Measurements from ENCODE around the gene BARHL1.

Gene BARHL1

DNA sequence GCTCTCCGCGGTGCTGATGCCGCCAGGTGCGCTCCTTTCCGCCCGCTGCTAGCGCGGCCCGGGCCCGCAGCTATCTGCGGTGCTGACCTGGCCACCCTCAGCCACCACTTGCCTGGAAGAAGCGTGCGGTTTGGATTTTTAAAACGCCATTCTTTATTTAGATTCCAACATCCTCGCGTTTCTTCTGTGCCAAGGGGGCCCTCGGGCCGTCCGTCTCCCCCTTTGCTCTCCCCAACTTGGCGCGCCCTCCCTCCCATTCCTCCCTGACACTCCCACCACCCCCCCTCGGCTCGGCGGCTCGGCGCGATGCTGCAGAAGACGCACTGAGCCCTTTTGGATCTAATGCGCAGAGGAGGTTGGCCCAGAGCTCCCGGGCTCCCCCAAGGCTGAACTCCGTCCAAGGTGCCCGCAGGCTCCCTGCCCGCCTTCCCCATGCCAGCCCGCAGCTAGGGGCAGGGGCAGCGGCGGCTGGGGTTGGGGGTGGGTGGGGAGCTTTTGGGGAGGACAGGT lies at the start of gene BARHL1:
Gene BARHL1 (plus strand): TSS at position 331 of the 510 bp plus-strand sequence. CDS start 192 bp downstream, outside the sequence.
- DNase-seq (ENCODE audit: low spot score), result no peak

GRCh38 chr9:132534832-132535231 lies 47.6 kb upstream of the BARHL1 start:
- no peak for DNase-seq (ENCODE audit: low spot score)

GRCh38 chr9:132536124-132536523 lies 46.3 kb upstream of the BARHL1 start:
- no peak for DNase-seq (ENCODE audit: low spot score)

DNA sequence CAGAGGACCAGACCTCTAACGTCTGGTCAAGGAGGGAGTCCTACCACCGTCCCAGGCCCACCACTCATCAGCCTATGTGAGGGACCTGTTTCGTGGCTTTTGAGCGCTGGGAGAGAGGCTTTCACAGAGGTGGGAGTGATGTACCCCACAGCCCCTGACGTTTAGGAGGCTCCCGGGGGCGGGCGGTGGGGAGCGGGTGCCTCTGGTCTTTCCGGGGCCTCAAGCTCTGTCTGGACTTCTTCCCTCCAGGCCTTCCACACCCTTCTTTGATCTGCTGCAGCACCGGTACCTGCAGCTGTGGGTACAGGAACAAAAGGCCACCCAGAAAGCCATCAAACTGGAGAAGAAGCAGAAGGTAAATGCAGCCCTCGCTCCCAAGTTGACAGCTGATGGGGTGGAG lies 45.1 kb upstream of the BARHL1 start:
- no peak for DNase-seq (ENCODE audit: low spot score)

- no peak for DNase-seq (ENCODE audit: low spot score)
Measured at GRCh38 chr9:132538071-132538470, 44.3 kb upstream of the BARHL1 start.

- no peak for DNase-seq (ENCODE audit: low spot score)
Measured at GRCh38 chr9:132539096-132539495, 43.3 kb upstream of the BARHL1 start.

DNA sequence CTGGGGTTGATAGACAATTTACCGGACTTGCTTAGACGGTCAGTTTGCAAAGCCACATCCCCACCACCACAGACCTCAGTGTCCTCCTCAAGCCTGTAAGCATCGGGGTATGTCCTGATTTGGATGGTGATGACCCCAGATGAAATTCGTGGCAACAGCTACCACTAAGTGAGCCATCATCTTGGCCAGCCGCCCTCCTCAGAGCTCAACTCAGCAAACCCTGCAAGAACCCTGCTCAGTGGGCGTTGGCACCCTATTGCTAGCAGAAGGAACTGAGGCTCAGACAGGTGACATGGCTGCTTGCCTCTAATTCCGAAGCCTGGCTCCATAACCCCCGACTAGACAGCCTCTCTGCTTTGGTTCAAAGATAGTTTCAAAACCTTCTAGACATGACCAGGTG lies 41.4 kb upstream of the BARHL1 start:
- no peak for DNase-seq (ENCODE audit: low spot score)

- no peak for DNase-seq (ENCODE audit: low spot score)
Measured at GRCh38 chr9:132541870-132542830, 40.3 kb upstream of the BARHL1 start.

DNA sequence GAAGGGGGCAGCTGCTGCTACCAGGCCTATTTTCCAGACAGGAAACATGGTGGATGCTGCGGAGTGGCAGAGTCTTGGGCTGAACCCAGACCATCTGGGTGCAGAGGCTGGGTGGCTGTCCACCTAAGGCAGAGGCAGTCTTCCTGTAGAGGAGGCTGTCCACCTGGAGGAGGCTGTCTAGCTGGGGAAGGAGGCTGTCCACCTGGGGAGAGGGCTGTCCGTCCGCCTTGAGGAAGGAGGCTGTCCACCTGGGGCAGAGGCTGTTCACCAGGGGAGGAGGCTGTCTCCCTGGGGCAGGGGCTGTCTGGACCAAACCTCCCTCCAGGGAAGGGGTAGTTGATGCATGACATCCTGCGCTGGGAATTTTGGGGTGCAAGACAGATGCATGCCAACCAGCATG lies 39.2 kb upstream of the BARHL1 start:
- no peak for DNase-seq (ENCODE audit: low spot score)

- DNase-seq (ENCODE audit: low spot score), result no peak
Measured at GRCh38 chr9:132543960-132544359, 38.4 kb upstream of the BARHL1 start.

DNA sequence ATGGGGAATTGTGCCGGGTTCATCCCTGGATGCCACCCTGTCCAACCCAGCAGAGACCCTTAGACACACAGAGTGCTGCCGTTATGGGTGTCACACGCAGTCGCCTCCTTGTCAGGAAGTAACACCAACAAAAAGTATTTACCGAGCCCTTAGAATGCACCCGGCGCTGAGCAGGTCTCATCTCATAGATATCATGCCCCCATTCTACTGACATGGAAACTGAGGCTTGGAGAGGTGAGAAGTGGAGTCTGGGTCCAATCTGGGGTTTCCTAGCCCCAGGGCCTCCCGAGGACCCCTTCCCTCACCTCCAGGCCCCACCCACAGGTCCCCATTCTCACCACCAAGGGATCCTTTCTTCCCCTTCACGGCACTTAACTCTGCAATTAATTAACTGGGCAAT lies 36.8 kb upstream of the BARHL1 start:
- DNase-seq (ENCODE audit: low spot score), result no peak

- peak; percentile 50 for DNase-seq (ENCODE audit: low spot score)
Measured at GRCh38 chr9:132546148-132547051, 36.0 kb upstream of the BARHL1 start.

DNA sequence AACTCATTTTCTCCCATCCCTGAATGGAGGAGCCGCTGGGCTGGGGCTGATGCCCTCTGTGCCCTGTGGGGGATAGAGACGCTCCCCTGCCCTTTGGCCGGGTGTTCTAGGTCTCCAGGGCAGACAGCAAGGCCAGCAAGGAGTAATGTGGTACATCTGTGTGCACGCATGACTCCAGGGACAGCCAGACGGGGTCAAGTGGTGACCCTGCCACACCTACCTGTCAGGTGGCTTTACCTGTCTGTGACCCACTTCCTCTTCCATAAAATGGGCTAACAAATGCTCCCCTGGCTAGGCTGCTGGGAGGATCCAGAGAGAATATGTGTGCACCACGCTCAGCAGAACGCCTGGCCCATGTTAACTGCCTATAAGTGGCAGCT lies 35.4 kb upstream of the BARHL1 start:
- DNase-seq (ENCODE audit: low spot score), result no peak

- DNase-seq (ENCODE audit: low spot score), result no peak
Measured at GRCh38 chr9:132547436-132547835, 35.0 kb upstream of the BARHL1 start.

DNA sequence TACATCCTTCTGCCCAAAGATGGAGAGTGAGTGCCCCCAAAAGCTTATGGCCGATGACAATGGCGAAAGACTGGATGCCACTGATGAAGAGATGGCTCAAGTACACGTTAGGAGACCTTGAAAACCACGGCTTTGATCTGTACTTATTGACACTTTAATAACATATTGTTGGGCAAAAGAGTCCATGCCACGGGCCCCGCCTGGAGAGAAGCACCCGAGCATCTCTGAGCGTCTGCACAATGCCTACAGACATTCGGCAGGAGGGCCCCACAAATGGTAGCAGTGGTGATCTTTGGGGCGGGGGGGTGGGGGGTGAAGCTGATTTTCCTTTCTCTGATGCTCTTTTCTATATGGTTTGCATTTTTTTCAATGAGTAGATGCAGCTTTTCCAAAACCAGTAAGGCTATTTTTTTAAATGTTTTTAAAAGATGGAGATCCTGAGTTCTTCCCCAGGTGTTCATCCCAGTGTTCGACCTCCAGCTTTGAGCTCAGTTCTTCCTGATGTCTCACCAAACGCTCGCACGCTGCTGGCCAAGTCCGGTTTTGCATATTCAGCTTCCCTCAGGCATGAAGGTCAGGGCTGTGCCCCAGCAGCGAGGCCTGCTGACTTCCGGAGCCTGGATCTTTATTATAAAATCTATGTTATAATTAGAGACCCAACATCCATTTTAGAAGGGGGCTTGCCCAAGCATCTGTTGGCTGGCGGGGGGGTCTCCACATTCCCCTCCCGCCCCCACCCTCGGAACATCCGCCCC lies 34.3 kb upstream of the BARHL1 start:
- no peak for DNase-seq (ENCODE audit: low spot score)

DNA sequence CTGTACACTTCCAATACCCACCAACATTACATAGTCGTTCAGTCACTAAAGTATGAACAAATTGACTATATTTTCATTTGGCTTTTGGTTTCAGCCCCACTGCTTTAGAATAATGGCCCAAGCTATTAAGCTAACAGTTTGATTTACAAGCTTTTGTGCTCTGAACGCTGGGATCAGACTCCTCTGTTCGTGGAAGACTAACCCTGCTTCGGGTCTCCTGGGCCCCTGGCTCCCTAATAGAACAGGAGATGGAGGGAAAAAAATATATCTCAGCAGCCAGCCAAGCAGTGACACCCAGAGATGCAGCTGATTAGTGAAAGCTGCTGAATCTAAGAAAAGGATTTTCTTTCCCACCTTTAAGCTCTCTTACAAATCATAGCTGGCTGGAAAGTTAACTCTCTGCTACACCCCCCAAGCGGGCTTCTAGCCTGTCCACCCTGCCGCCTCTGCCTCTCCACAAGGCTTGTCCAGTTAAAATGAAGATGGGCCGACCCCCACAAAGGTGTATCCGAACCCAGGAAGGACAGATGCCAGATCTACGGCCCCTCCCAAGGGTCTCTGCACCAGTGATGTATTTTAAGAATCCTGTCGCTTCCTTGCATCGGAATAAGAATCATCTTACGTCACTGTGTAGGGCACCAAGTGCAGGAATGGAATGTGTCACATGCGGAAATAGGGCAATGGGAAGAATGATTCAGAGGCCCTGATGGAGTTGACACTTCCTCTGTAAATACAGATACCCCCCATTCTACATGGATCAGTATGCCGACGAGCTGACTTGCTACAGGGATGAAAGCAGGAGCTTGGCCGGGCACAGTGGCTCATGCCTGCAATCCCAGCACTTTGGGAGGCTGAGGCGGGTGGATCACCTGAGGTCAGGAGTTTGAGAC lies 33.4 kb upstream of the BARHL1 start:
- DNase-seq (ENCODE audit: low spot score), result no peak

- DNase-seq (ENCODE audit: low spot score), result no peak
Measured at GRCh38 chr9:132551556-132551955, 30.9 kb upstream of the BARHL1 start.

GRCh38 chr9:132552041-132552440 lies 30.4 kb upstream of the BARHL1 start:
- DNase-seq (ENCODE audit: low spot score), result no peak

GRCh38 chr9:132554755-132555154 lies 27.7 kb upstream of the BARHL1 start:
- no peak for DNase-seq (ENCODE audit: low spot score)

GRCh38 chr9:132555528-132555927 lies 26.9 kb upstream of the BARHL1 start:
- DNase-seq (ENCODE audit: low spot score), result no peak

- no peak for DNase-seq (ENCODE audit: low spot score)
Measured at GRCh38 chr9:132556235-132556634, 26.2 kb upstream of the BARHL1 start.

All from AG20443 (cell line).